ENCODE measurements around the gene STARD5. TPM values are rescaled to one million over a fixed set of nuclear protein-coding genes. Genes with fewer than 3 reads are reported as not detected.
A peak's percentile ranks its signal among the peaks of the same experiment; 100 is the strongest.

Gene STARD5
- total RNA-seq, 3 donors from 2014 or later (not counting 1 experiment from before 2014, with no cell fraction given), result 4.7 to 6.6 (median 6.3) TPM

DNA sequence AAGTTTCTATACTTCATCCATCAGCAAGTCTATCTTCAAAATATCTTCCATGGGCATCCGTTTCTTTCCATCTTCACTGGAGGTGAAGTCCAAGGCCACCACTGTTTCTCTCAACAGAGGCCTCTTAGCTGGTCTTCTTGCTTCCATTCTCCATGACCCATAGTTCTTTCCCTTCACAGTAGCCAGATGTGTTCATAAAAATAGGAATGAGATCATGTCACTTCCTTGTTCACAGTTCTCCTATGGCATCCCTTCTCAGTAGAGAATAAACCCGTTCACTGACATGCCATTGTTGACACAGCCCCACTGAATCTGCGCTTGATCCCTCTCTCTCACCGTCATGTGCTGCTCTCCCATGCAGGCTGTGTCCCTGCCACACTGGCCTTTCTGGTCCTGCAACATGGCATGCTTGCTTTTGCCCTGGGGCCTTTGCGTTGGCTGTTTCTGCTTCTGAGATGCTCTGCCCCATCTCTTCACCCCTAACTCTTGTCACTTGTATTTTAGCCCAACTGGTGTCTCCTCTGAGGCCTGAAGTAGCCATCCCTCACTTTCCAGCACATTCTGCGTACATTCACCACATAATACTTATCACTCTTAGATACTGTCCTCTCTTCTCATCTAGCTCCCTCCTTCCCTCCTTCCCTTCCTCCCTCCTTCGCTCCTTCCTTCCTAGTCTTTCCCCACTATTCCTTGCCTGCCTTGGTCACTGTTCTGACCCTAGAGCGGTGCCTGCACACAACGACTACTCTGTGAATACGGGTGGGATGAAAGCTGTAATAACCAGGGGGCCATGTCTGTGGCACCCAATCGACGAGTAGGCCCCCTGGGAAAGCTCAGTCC, 42.0 kb downstream of the STARD5 start:
- intact Hi-C loops (cut with micrococcal nuclease), result no loop called here
- peak overlapping the region in 1 of 2 donors; percentile 51 for H3K27ac Mint-ChIP-seq
- peaks cover 22 to 25% of the 10 kb centered on the region in 2 donors for H3K4me1 Mint-ChIP-seq

DNA sequence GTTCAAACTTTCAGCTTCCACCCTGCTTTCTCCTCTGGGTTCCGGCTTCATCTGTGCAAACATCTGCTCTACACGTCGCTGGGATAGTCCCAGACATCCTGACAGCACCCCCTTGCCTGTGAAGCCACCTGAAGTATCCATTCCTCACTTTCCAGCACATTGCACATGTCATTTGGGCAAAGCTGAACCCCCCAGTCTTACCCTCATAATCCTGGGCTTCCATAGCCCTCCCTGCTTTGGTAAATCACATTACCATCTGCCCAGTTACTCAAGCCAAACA, 42.5 kb downstream of the STARD5 start:
- peaks cover 16 to 19% of the 10 kb centered on the region in 2 donors for H3K4me1 Mint-ChIP-seq
- no peaks in the 10 kb centered on the region for H3K27me3 Mint-ChIP-seq (ENCODE audit: low read depth in 2 of 2)
- intact Hi-C loops (cut with micrococcal nuclease), result no loop called here
- 94% methylated on average over 3 of the region's 3 CpGs for WGBS (ENCODE audit: insufficient coverage)
- no peak overlapping the region for H3K27ac ChIP-seq (ENCODE audit: low read length)
- TF ChIP-seq, protein P1, sequence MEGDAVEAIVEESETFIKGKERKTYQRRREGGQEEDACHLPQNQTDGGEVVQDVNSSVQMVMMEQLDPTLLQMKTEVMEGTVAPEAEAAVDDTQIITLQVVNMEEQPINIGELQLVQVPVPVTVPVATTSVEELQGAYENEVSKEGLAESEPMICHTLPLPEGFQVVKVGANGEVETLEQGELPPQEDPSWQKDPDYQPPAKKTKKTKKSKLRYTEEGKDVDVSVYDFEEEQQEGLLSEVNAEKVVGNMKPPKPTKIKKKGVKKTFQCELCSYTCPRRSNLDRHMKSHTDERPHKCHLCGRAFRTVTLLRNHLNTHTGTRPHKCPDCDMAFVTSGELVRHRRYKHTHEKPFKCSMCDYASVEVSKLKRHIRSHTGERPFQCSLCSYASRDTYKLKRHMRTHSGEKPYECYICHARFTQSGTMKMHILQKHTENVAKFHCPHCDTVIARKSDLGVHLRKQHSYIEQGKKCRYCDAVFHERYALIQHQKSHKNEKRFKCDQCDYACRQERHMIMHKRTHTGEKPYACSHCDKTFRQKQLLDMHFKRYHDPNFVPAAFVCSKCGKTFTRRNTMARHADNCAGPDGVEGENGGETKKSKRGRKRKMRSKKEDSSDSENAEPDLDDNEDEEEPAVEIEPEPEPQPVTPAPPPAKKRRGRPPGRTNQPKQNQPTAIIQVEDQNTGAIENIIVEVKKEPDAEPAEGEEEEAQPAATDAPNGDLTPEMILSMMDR (IDR thresholded peaks at IDR 0.05), result no peak
- H3K9me3 ChIP-seq (ENCODE audit: control insufficient read depth, insufficient read depth, low read length), result peaks cover 3% of the 10 kb centered on the region
- peaks cover 11% of the 10 kb centered on the region for H3K4me1 ChIP-seq (ENCODE audit: control insufficient read depth, insufficient read depth, low read length)
- no peak overlapping the region for H3K4me3 Mint-ChIP-seq
- ATAC-seq (no peak), DNase-seq (no peak)
- H3K36me3 Mint-ChIP-seq, result peaks cover 9% of the 10 kb centered on the region
- no peaks in the 10 kb centered on the region for H3K27me3 ChIP-seq (ENCODE audit: control insufficient read depth, insufficient read depth, low read length)
- no peaks in the 10 kb centered on the region for H3K36me3 ChIP-seq (ENCODE audit: control insufficient read depth, insufficient read depth, low read length)
- peak overlapping the region in 1 of 2 donors; percentile 51 for H3K27ac Mint-ChIP-seq
- peaks cover 4 to 5% of the 10 kb centered on the region in 2 donors for H3K9me3 Mint-ChIP-seq
- H3K4me3 ChIP-seq (ENCODE audit: low read length), result no peak overlapping the region

More for the DNA sequence above, 42.0 kb downstream of the STARD5 start:
- H3K9me3 Mint-ChIP-seq, result peaks cover 1 to 3% of the 10 kb centered on the region in 2 donors
- H3K4me3 ChIP-seq (ENCODE audit: low read length), result no peak overlapping the region
- peaks cover 9% of the 10 kb centered on the region for H3K36me3 Mint-ChIP-seq
- no peaks in the 10 kb centered on the region for H3K27me3 Mint-ChIP-seq (ENCODE audit: low read depth in 2 of 2)
- 97% methylated on average over 12 of the region's 12 CpGs for WGBS (ENCODE audit: insufficient coverage)
- no peak overlapping the region for H3K27ac ChIP-seq (ENCODE audit: low read length)
- no peak overlapping the region for H3K4me3 Mint-ChIP-seq
- H3K9me3 ChIP-seq (ENCODE audit: control insufficient read depth, insufficient read depth, low read length), result peaks cover 3% of the 10 kb centered on the region
- no peaks in the 10 kb centered on the region for H3K27me3 ChIP-seq (ENCODE audit: control insufficient read depth, insufficient read depth, low read length)
- ATAC-seq (no peak), DNase-seq (no peak)
- no peaks in the 10 kb centered on the region for H3K36me3 ChIP-seq (ENCODE audit: control insufficient read depth, insufficient read depth, low read length)
- TF ChIP-seq, protein P1 (IDR thresholded peaks at IDR 0.05), result no peak
- peaks cover 17% of the 10 kb centered on the region for H3K4me1 ChIP-seq (ENCODE audit: control insufficient read depth, insufficient read depth, low read length)

DNA sequence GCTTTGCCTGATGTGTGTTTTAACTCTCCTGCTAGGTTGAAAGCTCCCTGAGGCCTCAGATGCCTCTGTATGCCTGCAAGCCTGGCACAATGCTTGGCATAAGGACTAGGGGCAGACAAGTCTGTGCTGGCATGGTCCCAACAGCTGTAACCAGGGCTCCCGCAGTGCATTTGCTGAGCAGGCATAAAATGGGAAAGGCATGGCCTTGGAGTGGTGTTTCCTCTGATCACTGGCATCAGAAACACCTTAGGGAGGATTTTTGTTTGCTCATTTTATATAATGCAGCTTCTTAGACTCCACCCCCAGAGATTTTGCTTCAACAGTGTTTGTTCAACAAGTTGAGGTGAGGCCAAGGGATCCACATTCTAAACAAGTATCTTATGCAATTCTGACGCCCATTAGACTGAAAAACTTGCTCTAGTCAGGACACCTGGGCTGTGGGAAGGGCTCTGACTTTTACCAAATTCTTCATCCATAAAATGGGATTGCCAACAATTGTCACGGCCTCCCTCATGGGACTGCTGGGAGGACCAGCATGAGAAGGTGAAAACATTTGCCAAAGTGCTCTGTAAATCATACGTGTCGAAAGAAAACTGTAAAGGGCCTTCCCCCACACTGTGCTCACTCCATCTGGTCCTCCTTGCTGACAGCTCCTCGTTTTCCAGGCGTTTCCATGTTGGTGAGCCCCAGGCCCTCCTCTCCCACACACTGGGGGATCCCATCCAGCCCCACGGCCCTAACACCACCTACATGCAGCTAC, 43.1 kb downstream of the STARD5 start:
- no peaks in the 10 kb centered on the region for H3K27me3 ChIP-seq (ENCODE audit: control insufficient read depth, insufficient read depth, low read length)
- H3K27me3 Mint-ChIP-seq (ENCODE audit: low read depth in 2 of 2), result no peaks in the 10 kb centered on the region
- intact Hi-C loops (cut with micrococcal nuclease), result no loop called here
- H3K4me3 Mint-ChIP-seq, result no peak overlapping the region
- no peak overlapping the region for H3K4me3 ChIP-seq (ENCODE audit: low read length)
- peaks cover 6% of the 10 kb centered on the region for H3K4me1 ChIP-seq (ENCODE audit: control insufficient read depth, insufficient read depth, low read length)
- peaks cover 9% of the 10 kb centered on the region for H3K36me3 Mint-ChIP-seq
- whole genome bisulfite sequencing (ENCODE audit: insufficient coverage), result 87% methylated on average over 8 of the region's 8 CpGs
- H3K36me3 ChIP-seq (ENCODE audit: control insufficient read depth, insufficient read depth, low read length), result no peaks in the 10 kb centered on the region
- H3K9me3 Mint-ChIP-seq, result peaks cover 4 to 5% of the 10 kb centered on the region in 2 donors
- H3K27ac Mint-ChIP-seq, result no peak overlapping the region
- H3K4me1 Mint-ChIP-seq, result peaks cover 11 to 14% of the 10 kb centered on the region in 2 donors
- TF ChIP-seq, protein P1 (IDR thresholded peaks at IDR 0.05), result no peak
- no peak overlapping the region for H3K27ac ChIP-seq (ENCODE audit: low read length)
- DNase-seq, result no peak
- ATAC-seq, result no peak
- H3K9me3 ChIP-seq (ENCODE audit: control insufficient read depth, insufficient read depth, low read length), result peaks cover 3% of the 10 kb centered on the region

Measured in natural killer cell (primary cell).